ENCODE results near the gene FAM120A.

DNA sequence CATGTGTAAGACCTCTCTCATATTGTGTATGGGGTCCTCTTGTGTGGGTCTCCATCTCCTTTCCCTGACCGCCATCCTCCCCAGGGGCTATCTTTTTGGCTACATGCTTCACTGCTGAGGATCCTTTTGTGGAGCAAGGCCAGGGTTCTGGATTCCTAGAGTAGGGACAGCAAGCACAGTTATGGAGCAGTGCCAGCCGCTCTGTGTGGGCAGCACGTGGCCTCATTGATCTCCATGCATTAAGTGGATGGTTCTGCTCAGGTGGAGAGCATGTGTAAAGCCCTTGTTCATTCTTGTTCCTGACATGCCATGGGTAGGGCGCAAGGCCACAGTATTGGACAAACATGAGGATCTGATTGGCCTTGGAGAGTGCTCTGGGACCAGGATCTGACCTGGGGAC lies 133.8 kb downstream of the FAM120A start:
- TF ChIP-seq POLR2A (IDR thresholded peaks at IDR 0.05) = no peak
- TF ChIP-seq, protein P1, sequence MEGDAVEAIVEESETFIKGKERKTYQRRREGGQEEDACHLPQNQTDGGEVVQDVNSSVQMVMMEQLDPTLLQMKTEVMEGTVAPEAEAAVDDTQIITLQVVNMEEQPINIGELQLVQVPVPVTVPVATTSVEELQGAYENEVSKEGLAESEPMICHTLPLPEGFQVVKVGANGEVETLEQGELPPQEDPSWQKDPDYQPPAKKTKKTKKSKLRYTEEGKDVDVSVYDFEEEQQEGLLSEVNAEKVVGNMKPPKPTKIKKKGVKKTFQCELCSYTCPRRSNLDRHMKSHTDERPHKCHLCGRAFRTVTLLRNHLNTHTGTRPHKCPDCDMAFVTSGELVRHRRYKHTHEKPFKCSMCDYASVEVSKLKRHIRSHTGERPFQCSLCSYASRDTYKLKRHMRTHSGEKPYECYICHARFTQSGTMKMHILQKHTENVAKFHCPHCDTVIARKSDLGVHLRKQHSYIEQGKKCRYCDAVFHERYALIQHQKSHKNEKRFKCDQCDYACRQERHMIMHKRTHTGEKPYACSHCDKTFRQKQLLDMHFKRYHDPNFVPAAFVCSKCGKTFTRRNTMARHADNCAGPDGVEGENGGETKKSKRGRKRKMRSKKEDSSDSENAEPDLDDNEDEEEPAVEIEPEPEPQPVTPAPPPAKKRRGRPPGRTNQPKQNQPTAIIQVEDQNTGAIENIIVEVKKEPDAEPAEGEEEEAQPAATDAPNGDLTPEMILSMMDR (IDR thresholded peaks at IDR 0.05) = no peak
- no peak for TF ChIP-seq EP300 (IDR thresholded peaks at IDR 0.05)
- no peak for TF ChIP-seq POLR2AphosphoS5 (IDR thresholded peaks at IDR 0.05)
